H1 (cell line): ENCODE measurements around the gene UVRAG. TPM values are rescaled to one million over a fixed set of nuclear protein-coding genes. Genes with fewer than 3 reads are reported as not detected.

ENCODE experiments used
- CTCF ChIA-PET: fragments of 300-600 bp; sonication (Branson Sonifier 250); formaldehyde crosslinking; loops from one replicate; lab custom pipeline; 2021; ENCODE audit not compliant: partially characterized antibody; lab: Charles Lee
- POLR2A ChIA-PET: fragments of 300-600 bp; sonication (Branson Sonifier 250); formaldehyde crosslinking; loops from one replicate; lab custom pipeline; 2021; ENCODE audit warnings: inconsistent platforms; ENCODE audit not compliant: partially characterized antibody; lab: Charles Lee
- DNase-seq, 2 experiments: peaks; one replicate each; pipeline versions ENCODE4 v3.0.0 to v3.0.0-alpha.2; 2010 to 2022; ENCODE audit warnings: low spot score in 2 of 2, low read depth in 1 of 2, mixed read lengths in 1 of 2
- FAIRE-seq: peaks from 2 replicates; lab custom pipeline; 2011; peaks lifted over from hg19 to GRCh38; lab: Jason Lieb, UNC
- H2AFZ ChIP-seq: 2 replicates; pipeline ENCODE4 v1.8.1; 2012; ENCODE audit warnings: low read length, inconsistent platforms
- H2AK5ac ChIP-seq: 2 replicates; pipeline ENCODE4 v1.6.1; 2013; ENCODE audit warnings: low read depth, low read length
- H2BK120ac ChIP-seq: replicated peaks from 2 replicates; pipeline ENCODE3; 2013; ENCODE audit warnings: low read depth, low read length, inconsistent platforms
- H2BK12ac ChIP-seq: 2 replicates; pipeline ENCODE4 v1.6.1; 2013; ENCODE audit warnings: low read depth, low read length
- H2BK15ac ChIP-seq: 2 replicates; pipeline ENCODE4 v1.6.1; 2013; ENCODE audit warnings: low read length
- H2BK20ac ChIP-seq: 2 replicates; pipeline ENCODE4 v1.6.1; 2013; ENCODE audit warnings: low read length
- H2BK5ac ChIP-seq: 2 replicates; pipeline ENCODE4 v1.6.1; 2013; ENCODE audit warnings: low read depth, low read length
- H3K14ac ChIP-seq: 2 replicates; pipeline ENCODE4 v1.6.1; 2013; ENCODE audit warnings: inconsistent platforms; ENCODE audit not compliant: insufficient read length
- H3K18ac ChIP-seq: 2 replicates; pipeline ENCODE4 v1.6.1; 2013; ENCODE audit warnings: low read length; ENCODE audit errors: extremely low read depth
- H3K23ac ChIP-seq: 2 replicates; pipeline ENCODE4 v1.6.1; 2013; ENCODE audit warnings: inconsistent platforms; ENCODE audit not compliant: insufficient read length
- H3K23me2 ChIP-seq: 2 replicates; pipeline ENCODE4 v1.6.1; 2013; ENCODE audit warnings: low read depth, low read length
- H3K27ac ChIP-seq: 2 replicates; pipeline ENCODE4 v1.6.1; 2011; ENCODE audit warnings: low read depth, low read length, inconsistent platforms
- H3K27me3 ChIP-seq, 4 experiments: replicated peaks in 1 of 4; 1 replicate in 1 of 4; 2 replicates in 3 of 4; pipeline versions ENCODE4 v1.6.1 to v1.8.1; 2011 to 2013; ENCODE audit warnings: low read length in 3 of 4, mild to moderate bottlenecking in 3 of 4, inconsistent platforms in 2 of 4, mixed read lengths in 2 of 4, moderate library complexity in 1 of 4; ENCODE audit not compliant: control insufficient read depth in 3 of 4, insufficient read depth in 3 of 4; ENCODE audit errors: extremely low read depth in 1 of 4
- H3K36me3 ChIP-seq, 4 experiments: 2 replicates each; pipeline versions ENCODE4 v1.6.1 to v1.8.1; 2011 to 2013; ENCODE audit warnings: mild to moderate bottlenecking in 4 of 4, low read length in 3 of 4, moderate library complexity in 2 of 4, control low read depth in 1 of 4, inconsistent platforms in 1 of 4; ENCODE audit not compliant: insufficient read depth in 4 of 4, control insufficient read depth in 2 of 4
- H3K4ac ChIP-seq: replicated peaks from 2 replicates; pipeline ENCODE3; 2013; ENCODE audit warnings: low read length, low read depth, mixed read lengths, inconsistent platforms; ENCODE audit not compliant: insufficient read length
- H3K4me1 ChIP-seq, 4 experiments: replicated peaks in 1 of 4; 1 replicate in 1 of 4; 2 replicates in 3 of 4; pipeline versions ENCODE4 v1.6.1 to v1.8.1; 2011 to 2013; ENCODE audit warnings: low read length in 3 of 4, inconsistent platforms in 2 of 4, mixed read lengths in 1 of 4; ENCODE audit not compliant: insufficient read depth in 4 of 4, control insufficient read depth in 3 of 4
- H3K4me2 ChIP-seq, 2 experiments: 2 replicates each; pipeline versions ENCODE4 v1.6.1 to v1.8.1; 2011 to 2013; ENCODE audit warnings: low read depth in 2 of 2, low read length in 2 of 2, control low read depth in 1 of 2, inconsistent platforms in 1 of 2, mild to moderate bottlenecking in 1 of 2; ENCODE audit not compliant: insufficient read depth in 1 of 2
- H3K4me3 ChIP-seq, 4 experiments: fragments of 200-600, 300-600 bp in 1 of 4; sonication (generic), shearing (Covaris generic), sonication (Bioruptor Twin) in 1 of 4; 2 replicates each; pipeline versions ENCODE4 v1.5.1 to v1.8.1; 2011 to 2016; ENCODE audit warnings: low read length in 4 of 4, low read depth in 3 of 4, control low read depth in 2 of 4, inconsistent platforms in 2 of 4, mild to moderate bottlenecking in 2 of 4, mixed read lengths in 1 of 4, moderate library complexity in 1 of 4; ENCODE audit not compliant: insufficient read depth in 2 of 4; ENCODE audit errors: extremely low read depth in 1 of 4
- H3K56ac ChIP-seq: replicated peaks from 2 replicates; pipeline ENCODE3; 2013; ENCODE audit warnings: low read depth, mild to moderate bottlenecking, mixed read lengths, low read length, inconsistent platforms; ENCODE audit not compliant: insufficient read length
- H3K79me1 ChIP-seq: 2 replicates; pipeline ENCODE4 v1.6.1; 2013; ENCODE audit warnings: low read depth, low read length, control low read depth
- H3K79me2 ChIP-seq, 2 experiments: 2 replicates each; pipeline versions ENCODE4 v1.6.1 to v1.8.1; 2012 to 2013; ENCODE audit warnings: low read length in 2 of 2, mild to moderate bottlenecking in 2 of 2, inconsistent platforms in 1 of 2; ENCODE audit not compliant: insufficient read depth in 2 of 2, control insufficient read depth in 1 of 2
- H3K9ac ChIP-seq, 4 experiments: replicated peaks in 1 of 4; 1 replicate in 1 of 4; 2 replicates in 3 of 4; pipeline versions ENCODE4 v1.6.1 to v1.8.1; 2011 to 2013; ENCODE audit warnings: low read depth in 3 of 4, low read length in 3 of 4, control low read depth in 2 of 4, mild to moderate bottlenecking in 2 of 4, moderate library complexity in 2 of 4, inconsistent platforms in 1 of 4; ENCODE audit errors: extremely low read depth in 1 of 4
- H3K9me3 ChIP-seq, 2 experiments: 2 replicates each; pipeline versions ENCODE4 v1.6.1 to v1.8.1; 2012 to 2013; ENCODE audit warnings: mild to moderate bottlenecking in 2 of 2, moderate library complexity in 2 of 2, control low read depth in 1 of 2, inconsistent platforms in 1 of 2, low read depth in 1 of 2, low read length in 1 of 2, mixed read lengths in 1 of 2; ENCODE audit not compliant: insufficient read depth in 2 of 2
- H4K20me1 ChIP-seq, 2 experiments: replicated peaks in 1 of 2; 2 replicates each; pipeline versions ENCODE3 to v1.8.1; 2011 to 2013; ENCODE audit warnings: inconsistent platforms in 2 of 2, low read length in 2 of 2, mild to moderate bottlenecking in 1 of 2; ENCODE audit not compliant: insufficient read depth in 2 of 2, control insufficient read depth in 1 of 2
- H4K5ac ChIP-seq: 2 replicates; pipeline ENCODE4 v1.6.1; 2013; ENCODE audit warnings: low read length, low read depth, mixed read lengths, inconsistent platforms; ENCODE audit not compliant: insufficient read length
- H4K8ac ChIP-seq: 2 replicates; pipeline ENCODE4 v1.8.0; 2013; ENCODE audit warnings: mild to moderate bottlenecking, moderate library complexity, low read length, inconsistent platforms; ENCODE audit not compliant: insufficient read depth; ENCODE audit errors: extremely low read depth
- H4K91ac ChIP-seq: replicated peaks from 2 replicates; pipeline ENCODE3; 2013; ENCODE audit warnings: low read length, mixed read lengths, inconsistent platforms; ENCODE audit not compliant: insufficient read length
- POLR2A ChIP-seq, 2 experiments: IDR thresholded peaks; 1 replicate in 1 of 2; 2 replicates in 1 of 2; pipeline ENCODE4 v1.6.1; 2011; ENCODE audit warnings: low read depth in 2 of 2, low read length in 2 of 2, mild to moderate bottlenecking in 2 of 2; ENCODE audit errors: control extremely low read depth in 1 of 2
- SAP30 ChIP-seq: fragments of 300-600 bp; sonication (generic); IDR thresholded peaks from 2 replicates; pipeline ENCODE4 v1.7.1; 2012; ENCODE audit warnings: low read length, moderate library complexity, mild to moderate bottlenecking, inconsistent platforms; ENCODE audit not compliant: insufficient read depth, insufficient replicate concordance
- WGBS, 2 experiments: shearing (Covaris generic) in 1 of 2; methylation state at CpG; one replicate each; pipeline versions ENCODE4 v1.1.6 to v1.1.7; 2013 to 2015; ENCODE audit warnings: low lambda C conversion rate in 2 of 2, mixed read lengths in 2 of 2, inconsistent platforms in 1 of 2, low coverage in 1 of 2, missing lambda C conversion rate in 1 of 2; ENCODE audit not compliant: insufficient replicate concordance in 2 of 2, insufficient coverage in 1 of 2, insufficient read length in 1 of 2; ENCODE audit errors: extremely low coverage in 1 of 2, missing lambda C conversion rate in 1 of 2; 5-methylcytosine and 5-hydroxymethylcytosine counted together
- polyA plus RNA-seq, 7 experiments: library from polyadenylated mRNA; depleted of rRNA in 3 of 7; stranded (reverse) in 5 of 7; unstranded in 2 of 7; fragments of >200 nt in 5 of 7; fragments of 200-250 nt in 2 of 7; gene quantifications; 1 replicate in 5 of 7; 2 replicates in 1 of 7; 4 replicates in 1 of 7; pipeline versions ENCODE4 v1.2.1 to v1.2.3, GENCODE V29; 2011 to 2013; ENCODE audit warnings: missing spikeins in 2 of 7, mixed read lengths in 2 of 7
- total RNA-seq: library from RNA; stranded (reverse); fragmentation: NEBNext Ultra II Directional; extraction: Animal tissue kit (Norgen Biotek cat#: 25700); gene quantifications from 2 replicates; pipeline ENCODE4 v1.2.1, GENCODE V29; 2021

The UVRAG gene
- total and polyA plus RNA-seq, 2 of the 8 experiments (the other 6 are each of a cell fraction or from before 2014, with no cell fraction given), result 5.5 to 14.7 TPM

GRCh38 chr11:76087749-76088148 is 272.7 kb downstream of the UVRAG start:
- POLR2A ChIA-PET, result interaction anchor here (1.0 kb wide), 1 partner anchor 8 kb away, joined by 3 read pairs; no protein-coding TSS in a partner anchor

More at GRCh38 chr11:76087749-76088148, 272.7 kb downstream of the UVRAG start:
- Histone ChIP-seq H2BK5ac (0 out of 2 replicates have a peak overlapping the region, but pooled peaks have one; percentile 31), H4K8ac (no peak overlapping the region), H3K79me1 (no peaks in the 10 kb centered on the region), H3K27me3 (no peaks in the 10 kb centered on the region), H2AK5ac (no peak overlapping the region), H3K9ac (no peak overlapping the region), H3K4me2 (no peak overlapping the region), H3K36me3 (no peaks in the 10 kb centered on the region), H2BK20ac (no peak overlapping the region), H2BK15ac (no peak overlapping the region), H4K91ac (no peak overlapping the region), H2BK120ac (no peak overlapping the region), H3K79me2 (no peaks in the 10 kb centered on the region), H4K20me1 (no peaks in the 10 kb centered on the region), H3K14ac (no peak overlapping the region), H3K23me2 (no peaks in the 10 kb centered on the region), H3K9me3 (no peaks in the 10 kb centered on the region), H2BK12ac (no peak overlapping the region), H3K56ac (no peak overlapping the region), H4K5ac (no peak overlapping the region), H3K18ac (no peak overlapping the region), H3K4me1 (peaks cover 0 to 12% (median 4%) of the 10 kb centered on the region in 4 experiments; a peak in 4 of 7 replicates), H3K4ac (no peak overlapping the region), H3K27ac (no peak overlapping the region), H3K4me3 (no peak overlapping the region), H2AFZ (no peak overlapping the region), H3K23ac (no peak overlapping the region)
- CTCF ChIA-PET, result interaction anchor here (1.3 kb wide), 1 partner anchor 32 kb away, joined by 3 read pairs; no protein-coding TSS in a partner anchor
- DNase-seq (no peak), FAIRE-seq (no peak)
- WGBS, 2 experiments, result 86% methylated on average over 6 of the region's 6 CpGs; no CpG with 5 or more reads in 1 of the 2 experiments
- no peak for TF ChIP-seq SAP30
- no peak for TF ChIP-seq POLR2A (IDR thresholded peaks at IDR 0.05; ENCODE audit: control extremely low read depth in 1 of 2, low read depth in 2 of 2, low read length in 2 of 2)
